Stimulated activated CD4-positive, alpha-beta T cell treated with anti-CD3 and anti-CD28 coated beads, Interleukin-12 subunit alpha, Interleukin-12 subunit beta, amount 100 ng/mL, for 4 hours (primary cell): ENCODE results near the gene SLC25A17.
"Not testable (repeated sequence)": the region's sequence is repeated elsewhere in the genome, so short reads cannot be mapped to it uniquely, and the experiment has no call there.

Experiments used
- DNase-seq: peaks from one replicate; pipeline ENCODE4 v3.0.0-alpha.2; 2020

SLC25A17 gene, protein sequence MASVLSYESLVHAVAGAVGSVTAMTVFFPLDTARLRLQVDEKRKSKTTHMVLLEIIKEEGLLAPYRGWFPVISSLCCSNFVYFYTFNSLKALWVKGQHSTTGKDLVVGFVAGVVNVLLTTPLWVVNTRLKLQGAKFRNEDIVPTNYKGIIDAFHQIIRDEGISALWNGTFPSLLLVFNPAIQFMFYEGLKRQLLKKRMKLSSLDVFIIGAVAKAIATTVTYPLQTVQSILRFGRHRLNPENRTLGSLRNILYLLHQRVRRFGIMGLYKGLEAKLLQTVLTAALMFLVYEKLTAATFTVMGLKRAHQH

DNA sequence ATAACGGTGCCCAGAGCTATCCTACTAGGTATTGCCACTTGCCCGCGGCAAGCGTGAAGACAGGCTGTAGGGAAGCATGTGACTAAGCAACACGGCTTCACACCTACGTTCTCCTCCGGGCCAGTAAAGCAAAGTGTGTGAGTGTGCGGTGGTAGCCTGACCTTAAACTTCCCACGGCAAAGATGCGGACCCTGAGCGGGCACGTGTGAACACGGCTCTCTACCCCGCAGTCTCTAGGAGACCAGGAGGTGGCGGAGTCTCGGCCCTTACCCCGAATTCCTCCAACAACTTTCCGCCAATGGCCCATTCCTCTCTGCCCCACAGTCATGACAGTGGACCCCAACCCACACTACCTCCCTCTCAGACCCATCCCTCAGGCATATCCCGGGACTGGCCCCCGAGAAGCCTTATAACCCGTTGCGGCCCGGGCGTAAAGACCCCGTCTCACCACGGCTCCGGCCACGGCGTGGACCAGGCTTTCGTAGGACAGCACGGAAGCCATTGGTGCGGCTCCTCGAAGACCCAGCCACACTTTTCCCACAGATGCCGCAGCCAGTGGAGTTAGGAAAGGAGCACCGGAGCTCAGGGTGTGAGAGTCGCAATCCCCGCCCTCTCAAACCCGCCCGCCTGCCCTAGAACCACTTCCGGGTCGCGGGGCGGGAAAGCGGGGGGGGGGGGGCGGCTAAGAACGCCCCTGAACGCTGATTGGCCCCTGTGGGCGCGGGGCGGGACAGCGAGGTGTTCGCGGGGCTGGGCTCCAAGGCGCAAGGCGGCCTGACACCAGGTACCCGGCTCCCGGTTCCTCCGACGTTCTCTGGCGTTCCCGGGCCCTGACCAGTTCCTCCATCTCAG, at the start of gene SLC25A17:
TSS of gene SLC25A17 (minus strand) at position 600 of the 852 bp plus-strand sequence. CDS start at position 502, 98 bp downstream.
- peak; percentile 85 for DNase-seq

DNA sequence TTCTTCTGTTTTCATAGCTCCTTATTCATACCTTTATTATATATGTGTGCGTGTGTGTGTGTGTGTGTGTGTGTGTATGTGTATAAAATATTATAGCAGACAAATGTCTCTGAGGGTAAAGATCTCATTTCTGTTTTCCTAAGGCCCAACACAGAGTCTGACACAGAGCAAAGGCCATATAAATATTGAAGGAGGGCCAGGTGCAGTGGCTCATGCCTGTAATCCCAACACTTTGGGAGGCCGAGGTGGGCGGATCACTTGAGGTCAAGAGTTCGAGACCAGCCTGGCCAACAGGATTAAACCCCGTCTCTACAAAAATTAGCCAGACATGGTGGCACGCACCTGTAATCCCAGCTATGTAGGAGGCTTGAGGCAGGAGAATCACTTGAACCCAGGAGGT, 49.2 kb upstream of the SLC25A17 start:
- not testable (repeated sequence) for DNase-seq

DNA sequence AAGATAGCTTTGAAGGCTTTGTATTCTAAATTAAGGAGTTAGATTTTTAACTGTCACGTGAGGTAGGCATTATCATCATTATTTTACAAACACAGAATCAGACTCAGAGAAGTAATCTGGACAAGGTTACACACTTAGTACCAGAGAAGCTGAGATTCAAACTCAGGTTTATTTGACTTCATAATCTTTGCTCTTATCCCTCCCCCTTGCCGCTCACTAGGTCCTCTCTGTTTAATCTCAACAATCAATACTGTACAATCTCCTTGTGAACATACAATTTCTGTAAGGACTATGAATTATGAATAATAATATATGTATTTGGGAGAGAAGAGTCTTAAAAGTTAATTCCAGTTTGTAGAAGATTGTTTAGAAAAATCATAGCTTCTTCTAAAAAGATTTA, 48.0 kb upstream of the SLC25A17 start:
- no peak for DNase-seq

DNA sequence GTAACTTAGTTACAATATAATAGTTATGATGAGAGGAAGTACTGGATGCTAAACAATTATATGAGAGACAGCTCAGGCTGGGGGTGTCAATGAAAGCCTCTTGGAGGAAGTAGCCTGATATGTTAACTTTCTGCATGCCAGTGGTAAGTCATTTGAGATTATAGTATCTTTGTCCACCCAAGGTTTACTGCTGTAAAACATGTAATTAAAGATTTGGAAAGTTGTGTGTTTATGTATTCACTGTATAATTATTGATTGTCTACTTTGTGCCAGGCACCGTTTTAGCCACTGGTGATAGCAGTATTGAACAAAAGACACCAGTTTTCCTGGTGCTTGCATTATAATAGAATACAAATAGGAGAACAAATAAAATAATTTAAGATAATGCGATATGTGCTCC, 43.4 kb upstream of the SLC25A17 start:
- DNase-seq = no peak

DNA sequence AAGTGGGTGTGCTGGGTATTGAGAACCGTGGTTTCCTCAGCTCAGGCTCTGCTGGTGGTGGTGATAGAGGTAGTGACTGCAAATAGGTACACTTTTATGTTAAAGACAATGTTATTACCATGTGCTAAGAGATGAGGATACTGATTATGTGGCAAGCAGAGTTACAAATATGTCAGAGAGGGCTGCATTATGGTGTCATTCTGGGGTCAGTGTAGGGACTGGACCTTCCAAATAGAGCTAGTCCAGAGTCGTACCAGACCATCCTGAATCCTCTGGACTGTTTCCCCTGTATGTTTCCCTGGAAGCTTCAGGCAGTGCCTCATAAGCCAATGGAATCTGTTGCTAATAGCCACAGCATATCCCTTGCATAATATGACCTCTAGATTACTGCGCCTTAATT, 42.9 kb upstream of the SLC25A17 start, which contains the start of gene DNAJB7:
TSS of gene DNAJB7 (minus strand) at position 101 of the 400 bp plus-strand sequence. CDS start 119 bp downstream, outside the sequence.
- no peak for DNase-seq

DNA sequence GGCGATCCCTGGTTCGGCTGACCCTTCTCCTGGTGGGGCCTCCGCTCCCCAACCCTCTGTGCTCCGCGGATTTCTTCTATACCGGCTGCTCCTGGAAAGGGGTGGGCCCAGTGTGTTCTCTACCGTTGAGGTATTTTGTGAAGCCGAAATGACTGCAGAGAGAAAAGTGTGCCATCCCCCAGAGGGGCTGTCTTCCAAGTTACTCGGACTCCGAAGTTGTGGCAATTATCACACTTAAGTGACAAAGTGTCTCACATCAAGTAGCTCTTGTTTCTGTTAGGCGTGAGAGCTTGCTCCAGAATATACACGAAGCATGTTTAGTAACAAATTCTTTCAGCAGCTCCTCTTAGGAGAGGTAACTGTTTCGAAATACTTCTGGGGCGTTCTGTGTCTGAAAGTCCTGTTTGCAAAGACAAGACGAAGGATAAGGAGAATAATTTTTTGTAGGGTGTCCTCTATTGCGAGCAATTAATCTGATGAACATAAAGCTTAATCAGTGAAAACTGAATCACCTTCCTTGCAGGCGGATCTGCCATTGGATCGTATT, 38.2 kb upstream of the SLC25A17 start:
- DNase-seq = no peak

DNA sequence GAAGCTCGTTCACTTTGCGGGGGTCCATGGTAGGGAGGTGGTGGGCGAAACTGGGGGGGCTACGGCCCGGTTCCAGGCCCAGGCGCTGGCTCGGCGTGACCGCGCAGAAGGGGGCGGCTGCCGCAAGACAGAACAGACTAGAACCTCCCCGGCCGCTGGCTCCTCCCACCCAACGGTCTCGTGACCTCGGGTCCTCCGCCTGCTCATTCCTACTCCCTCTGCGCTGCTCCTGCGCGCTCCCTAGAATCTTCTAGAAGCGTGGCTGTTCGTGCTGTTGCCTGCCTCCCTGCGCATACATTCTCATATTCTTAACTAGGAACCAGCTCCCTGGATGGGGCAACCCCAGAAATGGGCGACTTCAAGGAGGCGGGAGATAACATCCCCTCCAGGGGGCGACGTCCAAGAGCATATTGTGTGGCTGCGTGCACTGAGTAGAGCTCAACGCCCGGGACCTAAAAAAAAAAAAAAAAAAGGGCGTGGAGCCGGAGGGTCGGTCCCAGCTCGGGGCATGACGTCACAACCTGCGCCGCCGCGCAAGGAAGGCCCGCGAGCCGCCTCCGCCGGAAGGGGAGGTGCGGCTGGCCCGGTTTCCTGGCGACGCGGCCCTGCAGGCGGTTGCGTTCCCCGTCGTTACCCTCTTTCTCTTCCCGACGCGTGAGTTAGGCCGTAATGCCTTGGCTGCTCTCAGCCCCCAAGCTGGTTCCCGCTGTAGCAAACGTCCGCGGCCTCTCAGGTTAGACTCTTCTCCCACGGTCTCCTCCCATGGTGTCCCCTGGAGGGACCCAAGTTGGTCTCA, 37.6 kb upstream of the SLC25A17 start, which contains the start of the genes ST13 and XPNPEP3:
TSS of gene ST13 (minus strand) at position 127 of the 796 bp plus-strand sequence. CDS start at position 28, 99 bp downstream.
TSS of gene XPNPEP3 (plus strand) at position 636 of the 796 bp plus-strand sequence. CDS start at position 670, 34 bp downstream.
- peak; percentile 96 for DNase-seq

DNA sequence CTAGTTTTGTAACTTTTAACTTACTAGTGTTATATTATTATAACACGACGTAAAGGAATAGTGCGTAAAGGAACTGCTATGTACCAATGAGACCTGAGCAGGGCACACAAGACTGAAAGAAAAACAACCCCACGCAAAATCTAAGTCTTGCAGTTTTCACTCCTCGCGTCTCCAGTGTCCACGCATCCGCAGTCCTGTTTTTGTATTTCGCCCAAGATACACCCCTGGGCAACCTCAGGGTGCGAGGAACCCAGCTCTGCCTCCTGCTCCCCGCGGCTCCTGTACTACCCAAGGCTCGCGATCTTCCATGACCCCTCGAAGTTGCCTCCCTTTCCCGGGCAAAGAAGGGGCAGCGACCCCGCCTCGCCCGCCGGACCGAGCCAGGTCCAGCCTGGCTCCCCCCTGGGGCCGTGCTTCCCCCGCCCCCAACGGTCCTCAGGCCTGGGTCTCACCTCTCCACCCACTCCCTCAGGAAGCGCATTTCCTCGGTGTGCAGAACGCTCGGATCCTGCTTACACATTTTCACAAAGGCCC, 36.9 kb upstream of the SLC25A17 start:
- DNase-seq = no peak

DNA sequence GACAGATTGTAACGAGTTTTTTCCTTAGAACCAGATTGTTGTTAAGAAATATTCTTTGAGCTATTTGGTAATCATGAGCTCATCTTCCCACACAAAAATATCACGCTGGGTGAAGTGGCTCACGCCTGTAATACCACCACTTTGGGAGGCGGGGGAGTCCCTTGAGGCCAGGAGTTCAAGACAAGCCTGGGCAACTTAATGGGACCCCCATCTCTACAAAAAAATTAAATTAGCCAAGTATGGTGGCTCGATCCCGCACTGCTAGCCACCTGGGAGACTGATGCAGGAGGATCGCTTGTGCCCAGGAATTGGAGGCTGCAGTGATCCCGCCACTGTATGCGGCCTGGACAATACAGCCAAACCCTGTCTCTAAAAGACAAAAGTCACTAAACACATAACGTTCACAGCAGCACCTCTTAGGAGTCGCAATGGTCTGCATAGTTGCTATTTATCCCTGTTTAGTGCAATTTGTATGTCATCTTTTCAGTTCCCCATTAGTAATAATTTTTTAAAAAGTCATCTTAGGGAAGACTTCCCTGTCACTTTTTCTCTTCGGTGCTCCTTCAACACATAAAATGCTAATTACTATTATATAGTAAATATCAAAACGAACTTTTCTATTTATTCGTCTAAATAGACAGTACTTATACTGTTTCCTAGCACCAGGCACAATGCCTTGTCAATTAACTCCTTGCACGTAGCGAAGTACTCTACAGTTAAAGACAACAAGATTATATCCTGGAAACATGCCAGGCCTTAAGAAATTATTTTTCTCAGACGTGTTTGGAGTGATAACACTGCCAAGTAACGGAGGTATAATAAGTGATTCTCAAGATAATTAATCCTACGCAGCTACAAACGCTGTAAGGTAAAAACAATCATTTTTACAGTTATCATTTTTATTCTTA, 36.2 kb upstream of the SLC25A17 start:
- no peak for DNase-seq

DNA sequence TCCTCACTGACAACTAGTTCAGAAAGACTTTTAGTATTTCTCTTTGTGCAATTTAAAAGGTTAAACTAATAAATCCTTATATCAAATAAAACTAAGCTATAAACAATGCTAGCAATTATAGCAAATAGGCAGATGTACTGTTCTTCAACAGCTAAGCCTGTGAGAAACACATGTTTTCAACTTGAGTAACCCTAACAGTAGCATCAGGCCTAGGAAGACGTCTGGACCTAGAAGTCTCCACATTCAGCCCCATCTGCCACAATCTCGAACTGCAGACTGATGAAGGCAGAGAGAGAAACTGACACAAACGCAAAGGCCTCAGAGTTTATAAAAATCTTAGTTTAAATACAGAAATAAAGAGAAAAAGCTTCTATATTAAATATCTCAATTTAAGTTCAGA, 34.8 kb upstream of the SLC25A17 start:
- no peak for DNase-seq

DNA sequence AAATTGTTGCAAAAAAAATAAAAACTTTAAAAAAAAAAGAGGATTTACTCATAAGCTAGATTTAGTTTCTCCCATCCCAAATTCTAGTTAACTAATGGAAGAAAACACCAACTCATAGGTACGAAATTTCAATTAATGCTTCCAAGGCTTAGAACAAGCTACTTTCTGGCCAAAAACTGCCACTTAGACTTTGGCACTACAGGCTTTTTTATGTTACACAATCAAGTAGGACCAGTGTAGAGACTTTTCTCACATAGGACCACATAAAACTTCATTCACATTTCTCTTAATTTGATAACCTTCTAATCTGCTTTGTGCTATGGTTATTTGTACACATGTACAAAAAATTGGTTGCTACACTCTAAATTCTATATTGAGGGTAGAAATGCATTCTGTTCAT, 34.2 kb upstream of the SLC25A17 start:
- DNase-seq = no peak

DNA sequence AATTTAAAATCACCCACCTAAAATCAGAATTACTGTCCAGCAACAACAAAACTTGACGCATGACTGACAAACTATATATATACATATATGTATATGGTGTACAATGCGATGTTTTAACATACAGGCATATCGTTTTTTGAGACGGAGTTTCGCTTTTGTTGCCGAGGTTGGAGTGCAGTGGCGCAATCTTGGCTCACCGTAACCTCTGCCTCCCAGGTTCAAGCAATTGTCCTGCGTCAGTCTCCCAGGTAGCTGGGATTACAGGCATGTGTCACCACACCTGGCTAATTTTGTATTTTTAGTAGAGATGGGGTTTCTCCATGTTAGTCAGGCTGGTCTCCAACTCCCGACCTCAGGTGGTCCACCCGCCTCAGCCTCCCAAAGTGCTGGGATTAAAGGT, 26.7 kb upstream of the SLC25A17 start:
- DNase-seq = not testable (repeated sequence)

DNA sequence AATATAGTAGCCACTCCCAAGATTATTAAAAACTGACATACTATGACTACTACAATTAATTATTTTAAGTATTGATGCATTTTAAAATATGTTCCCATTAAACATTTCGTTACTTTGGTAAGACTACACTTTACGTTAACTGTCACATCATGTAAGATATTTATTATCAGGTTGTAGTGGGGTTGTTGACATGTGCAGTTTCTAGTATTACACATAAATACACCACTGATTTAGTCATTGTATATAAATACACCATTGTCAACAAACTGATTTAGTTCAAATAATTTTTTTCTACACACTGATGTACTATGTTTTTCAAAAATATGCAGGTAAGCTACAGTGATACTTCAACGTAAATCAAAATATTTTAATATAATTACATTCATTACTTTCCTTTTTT, 25.8 kb upstream of the SLC25A17 start:
- no peak for DNase-seq

DNA sequence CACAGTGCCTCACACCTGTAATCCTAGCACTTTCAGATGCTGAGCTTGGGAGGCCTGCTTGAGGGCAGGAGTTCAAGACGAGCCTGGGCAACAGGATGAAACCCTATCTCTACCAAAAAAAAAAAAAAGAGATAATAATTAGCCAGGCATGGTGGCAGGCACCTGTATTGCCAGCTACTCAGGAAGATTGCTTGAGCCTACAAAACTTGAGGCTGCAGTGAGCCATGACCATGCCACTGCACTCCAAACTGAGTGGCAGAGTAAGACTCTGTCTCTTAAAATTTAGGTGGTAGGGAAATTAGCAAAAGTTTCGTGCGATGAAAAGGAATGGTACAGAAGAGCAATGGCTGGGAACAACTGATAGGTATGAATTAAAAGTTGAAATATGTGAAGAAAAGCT, 19.3 kb upstream of the SLC25A17 start:
- no peak for DNase-seq

DNA sequence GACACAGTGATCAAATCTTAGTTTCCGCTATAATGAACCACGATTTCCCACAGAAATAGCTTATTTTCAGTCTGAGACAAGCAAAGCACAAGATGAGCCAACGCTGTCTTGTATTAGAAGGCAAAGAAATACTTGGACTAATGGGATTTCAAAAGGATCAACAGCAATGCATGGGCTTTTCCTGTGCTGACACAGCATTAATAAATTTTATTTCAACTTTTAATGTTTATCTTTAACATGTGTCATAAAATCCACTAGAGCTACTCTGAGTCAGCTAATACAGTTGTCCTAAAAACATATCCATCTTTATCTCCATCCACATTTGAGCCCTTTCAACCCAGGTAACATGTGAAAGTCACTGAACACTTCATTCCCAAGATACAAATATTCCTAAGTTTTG, 15.5 kb upstream of the SLC25A17 start:
- no peak for DNase-seq

DNA sequence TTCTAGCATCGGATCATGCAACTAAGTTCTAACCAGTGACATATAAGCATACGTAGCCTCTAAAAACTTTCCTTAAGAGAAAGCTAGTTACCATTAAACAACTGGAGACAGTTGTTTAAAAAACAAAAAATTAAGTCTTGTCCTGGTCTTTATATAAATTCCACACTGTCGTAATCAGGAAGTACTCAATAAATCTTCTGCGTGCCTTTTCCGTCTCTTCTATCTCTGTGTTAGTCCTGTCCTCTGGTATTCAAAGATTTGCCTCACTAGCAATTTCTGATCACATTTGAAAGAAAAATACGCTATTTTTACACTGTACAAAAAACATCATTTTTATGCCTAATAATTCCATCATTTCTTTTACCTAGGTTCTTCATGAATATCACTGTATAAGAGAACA, 10.0 kb upstream of the SLC25A17 start:
- DNase-seq = no peak

DNA sequence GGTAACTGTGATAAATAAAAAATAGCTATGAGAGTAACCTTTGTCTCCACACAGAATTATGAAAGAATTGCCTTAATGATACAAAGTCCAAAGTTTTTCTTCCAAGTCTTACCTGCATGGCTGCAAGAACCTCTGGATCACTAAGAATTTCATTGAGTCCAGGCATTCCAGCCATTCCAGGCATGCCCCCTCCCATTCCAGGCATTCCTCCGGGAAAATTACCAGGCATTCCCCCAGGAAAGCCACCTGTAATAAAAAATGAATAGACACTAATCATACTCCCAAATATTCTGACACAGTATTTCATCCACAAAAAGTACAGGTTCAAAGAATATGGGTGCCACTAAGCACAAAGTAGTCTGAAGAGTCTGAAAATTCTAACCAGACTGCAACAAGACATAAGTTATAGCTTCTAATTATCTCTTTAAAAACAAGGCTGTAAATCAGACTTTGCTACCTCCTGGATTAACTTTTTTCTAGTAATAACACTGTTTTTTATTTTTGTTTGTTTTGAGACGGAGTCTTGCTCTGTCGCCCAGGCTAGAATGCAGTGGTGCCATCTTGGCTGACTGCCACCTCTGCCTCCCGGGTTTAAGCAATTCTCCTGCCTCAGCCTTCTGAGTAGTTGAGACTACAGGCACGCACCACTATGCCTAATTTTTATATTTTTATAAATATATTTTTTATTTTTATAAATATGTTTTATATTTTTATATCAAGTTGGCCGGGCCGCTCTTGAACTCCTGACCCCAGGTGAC, 8.0 kb upstream of the SLC25A17 start:
- DNase-seq = no peak

DNA sequence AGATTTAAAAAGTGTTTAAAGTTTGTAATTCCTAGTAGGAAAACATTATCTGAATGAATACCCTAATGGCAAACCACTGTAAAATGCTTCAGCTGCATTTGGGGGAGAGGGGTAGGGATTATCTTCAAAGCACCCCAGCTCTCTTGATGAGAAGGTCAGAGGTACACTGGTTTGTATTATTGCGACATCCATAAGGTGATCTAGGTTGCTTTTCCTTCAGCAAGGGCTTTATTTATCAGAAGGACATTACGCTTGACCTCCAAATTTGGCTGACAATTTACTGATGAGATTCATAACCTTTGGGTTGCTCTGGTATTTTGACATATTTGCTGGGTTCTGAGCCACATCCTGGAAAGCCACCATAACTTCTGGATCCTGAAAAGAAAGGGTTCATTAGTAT, 7.1 kb upstream of the SLC25A17 start:
- DNase-seq = not testable (repeated sequence)

DNA sequence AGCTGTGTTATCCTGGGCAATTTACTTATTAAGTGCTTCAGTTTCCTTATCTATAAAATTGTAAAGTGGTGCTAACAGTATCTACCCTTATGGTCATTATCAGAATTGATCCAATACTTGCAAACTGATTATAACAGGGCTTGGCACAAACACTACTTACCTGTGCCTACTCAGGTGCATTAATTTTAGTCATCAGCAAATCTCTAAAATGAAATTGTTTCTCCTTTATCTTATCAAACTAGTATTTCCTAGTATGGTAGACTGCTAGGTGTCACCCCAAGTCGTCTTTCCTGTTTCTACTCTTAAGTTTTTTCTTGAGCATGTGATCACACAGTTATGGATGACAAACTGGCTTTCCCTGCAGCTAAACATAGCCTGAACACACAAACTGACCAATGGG, 4.3 kb upstream of the SLC25A17 start:
- no peak for DNase-seq

DNA sequence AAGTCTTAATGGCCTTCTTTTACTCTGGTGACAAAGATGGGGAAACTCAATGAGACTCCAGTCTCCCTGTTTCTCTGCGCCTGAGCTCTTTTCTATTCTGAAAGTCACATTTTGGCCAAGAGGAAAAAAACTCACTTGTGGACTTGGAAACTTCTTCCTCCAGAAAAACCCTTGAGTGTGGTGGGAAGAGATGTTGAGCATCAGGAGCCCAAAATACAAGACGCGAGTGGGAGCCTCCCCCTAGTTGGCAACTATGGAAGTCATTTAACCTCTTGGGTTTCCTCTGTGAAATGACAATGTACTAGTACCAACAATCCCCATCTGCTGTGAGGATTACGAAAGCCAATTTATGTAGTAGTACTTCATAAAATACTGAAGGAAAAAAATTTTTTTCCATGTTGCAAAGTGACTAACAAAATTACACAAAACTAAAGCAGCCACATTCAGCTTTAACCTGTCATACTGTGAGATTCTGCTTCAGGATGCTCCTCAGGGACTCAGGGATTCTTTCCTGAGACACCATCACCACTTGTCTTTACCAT, 524 bp upstream of the SLC25A17 start:
- no peak for DNase-seq
